AG04450 (cell line): ENCODE results near the gene CECR2. TPM values are rescaled to one million over a fixed set of nuclear protein-coding genes. Genes with fewer than 3 reads are reported as not detected.

Experiments
- CTCF ChIA-PET: fragments of 300-600, 350-600 bp; formaldehyde crosslinking; extraction: SDS; loops from one replicate; lab custom pipeline; 2022; ENCODE audit warnings: antibody characterized with exemption, inconsistent platforms; lab: Charles Lee
- POLR2A ChIA-PET: fragments of 350-600 bp; formaldehyde crosslinking; extraction: SDS; loops from one replicate; lab custom pipeline; 2021; ENCODE audit warnings: antibody characterized with exemption, inconsistent platforms; lab: Yijun Ruan, JAX
- DNase-seq: peaks from one replicate; pipeline ENCODE4 v3.0.0-alpha.2; 2011; ENCODE audit warnings: low read depth, low spot score
- H3K27ac ChIP-seq: one replicate; pipeline ENCODE4 v1.5.1; 2012; ENCODE audit warnings: low read depth, low read length, control low read depth
- H3K27me3 ChIP-seq: one replicate; pipeline ENCODE4 v1.6.0; 2012; ENCODE audit warnings: low read length; ENCODE audit not compliant: control insufficient read depth, insufficient read depth
- H3K4me3 ChIP-seq: 2 replicates; pipeline ENCODE4 v1.5.1; 2011; ENCODE audit warnings: mild to moderate bottlenecking, low read depth, low read length, control low read depth
- H3K9me3 ChIP-seq: 2 replicates; pipeline ENCODE4 v1.5.1; 2012; ENCODE audit warnings: low read length; ENCODE audit not compliant: control insufficient read depth, insufficient read depth
- CTCF ChIP-seq: IDR thresholded peaks from 2 replicates; pipeline ENCODE4 v1.5.1; 2011; ENCODE audit warnings: low read depth, low read length, control low read depth, inconsistent platforms
- polyA plus RNA-seq: library from polyadenylated mRNA; depleted of rRNA; stranded (reverse); fragments of >200 nt; gene quantifications from 2 replicates; pipeline ENCODE4 v1.2.3, GENCODE V29; 2011

Gene CECR2
- polyA plus RNA-seq, 1 experiment, result not detected

DNA sequence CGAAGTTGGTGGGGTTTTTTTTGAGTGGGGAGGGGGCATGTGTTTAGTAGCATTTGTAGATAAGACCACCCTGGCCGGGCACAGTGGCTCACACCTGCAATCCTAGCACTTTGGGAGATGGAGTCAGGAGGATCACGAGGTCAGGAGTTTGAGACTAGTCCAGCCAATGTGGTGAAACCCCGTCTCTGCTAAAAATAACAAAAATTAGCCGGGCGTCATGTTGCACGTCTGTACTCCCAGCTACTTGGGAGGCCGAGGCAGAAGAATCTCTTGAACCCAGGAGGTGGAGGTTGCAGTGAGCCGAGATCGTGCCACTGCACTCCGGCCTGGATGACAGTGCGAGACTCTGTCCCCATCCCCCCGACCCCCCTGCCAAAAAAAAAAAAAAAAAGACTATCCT is 34.6 kb downstream of the CECR2 start:
- Histone ChIP-seq H3K27me3 (no peaks in the 10 kb centered on the region), H3K27ac (no peak overlapping the region), H3K4me3 (no peak overlapping the region), H3K9me3 (no peaks in the 10 kb centered on the region)
- ChIA-PET POLR2A (no interaction called here), CTCF (no interaction called here)
- no peak for DNase-seq
- no peak for TF ChIP-seq CTCF

GRCh38 chr22:17407643-17408042 is 38.4 kb downstream of the CECR2 start:
- DNase-seq, result no peak
- Histone ChIP-seq H3K27me3 (no peaks in the 10 kb centered on the region), H3K4me3 (no peak overlapping the region), H3K27ac (no peak overlapping the region), H3K9me3 (no peaks in the 10 kb centered on the region)
- TF ChIP-seq CTCF, result no peak
- POLR2A ChIA-PET, result no interaction called here
- CTCF ChIA-PET, result no interaction called here

- H3K27ac ChIP-seq, result no peak overlapping the region
- ChIA-PET CTCF (no interaction called here), POLR2A (no interaction called here)
- no peak for TF ChIP-seq CTCF
- no peaks in the 10 kb centered on the region for H3K27me3 ChIP-seq
- H3K9me3 ChIP-seq, result no peaks in the 10 kb centered on the region
- no peak for DNase-seq
- no peak overlapping the region for H3K4me3 ChIP-seq
Observed at GRCh38 chr22:17410576-17410975, 41.3 kb downstream of the CECR2 start.

- ChIA-PET POLR2A (no interaction called here), CTCF (no interaction called here)
- H3K9me3 ChIP-seq, result no peaks in the 10 kb centered on the region
- no peak for DNase-seq
- no peak for TF ChIP-seq CTCF
- no peak overlapping the region for H3K4me3 ChIP-seq
- no peak overlapping the region for H3K27ac ChIP-seq
- H3K27me3 ChIP-seq, result no peaks in the 10 kb centered on the region
Observed at GRCh38 chr22:17411213-17411612, 42.0 kb downstream of the CECR2 start.

DNA sequence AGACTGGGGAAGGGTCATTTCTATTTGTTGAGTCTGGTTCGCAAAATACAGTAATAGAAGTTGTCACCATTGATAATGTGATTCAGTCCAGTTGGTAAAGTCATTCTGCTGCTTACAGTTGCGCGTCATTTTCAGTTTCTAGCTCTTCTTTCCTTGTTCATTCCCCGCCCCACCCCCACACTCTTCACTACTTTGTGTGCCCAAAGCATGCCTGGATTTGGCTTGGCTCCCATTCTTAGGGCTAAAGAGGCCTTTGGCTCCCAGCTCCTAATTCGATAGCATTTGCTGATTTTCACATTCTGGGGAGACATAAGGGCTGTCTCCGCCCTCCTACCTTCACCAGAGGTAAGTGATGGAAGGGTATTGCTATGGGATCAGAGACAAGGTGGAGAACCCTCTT is 43.0 kb downstream of the CECR2 start:
- CTCF ChIA-PET, result no interaction called here
- Histone ChIP-seq H3K27me3 (no peaks in the 10 kb centered on the region), H3K9me3 (no peaks in the 10 kb centered on the region), H3K27ac (no peak overlapping the region), H3K4me3 (no peak overlapping the region)
- POLR2A ChIA-PET, result no interaction called here
- no peak for DNase-seq
- TF ChIP-seq CTCF, result no peak
